Measurements from ENCODE around the gene PIP5KL1.

The PIP5KL1 gene

GRCh38 chr9:127947841-127948710, 17.5 kb upstream of the PIP5KL1 start:
- DNase-seq, result no peak

DNA sequence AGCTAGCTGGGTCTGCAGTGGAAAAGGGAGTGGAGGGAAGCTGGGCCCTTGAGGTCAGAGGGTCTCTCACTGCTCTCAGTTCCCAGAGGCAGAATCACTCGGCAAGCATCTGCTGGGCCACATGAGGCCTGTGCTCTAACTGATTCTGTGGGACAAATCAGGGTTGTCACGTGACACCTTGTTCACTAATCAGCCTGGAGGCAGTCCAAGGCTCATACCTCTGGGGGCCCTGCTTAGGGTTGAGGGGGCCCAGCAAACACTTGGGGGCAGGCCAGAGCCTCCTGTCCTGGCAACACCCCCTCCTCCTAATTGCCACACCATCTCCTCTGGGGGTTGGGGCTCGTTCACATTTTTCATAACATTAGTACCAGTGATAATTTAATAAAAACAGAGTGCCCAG, 16.2 kb upstream of the PIP5KL1 start:
- DNase-seq, result no peak

GRCh38 chr9:127945942-127946341, 15.4 kb upstream of the PIP5KL1 start:
- DNase-seq, result no peak

DNA sequence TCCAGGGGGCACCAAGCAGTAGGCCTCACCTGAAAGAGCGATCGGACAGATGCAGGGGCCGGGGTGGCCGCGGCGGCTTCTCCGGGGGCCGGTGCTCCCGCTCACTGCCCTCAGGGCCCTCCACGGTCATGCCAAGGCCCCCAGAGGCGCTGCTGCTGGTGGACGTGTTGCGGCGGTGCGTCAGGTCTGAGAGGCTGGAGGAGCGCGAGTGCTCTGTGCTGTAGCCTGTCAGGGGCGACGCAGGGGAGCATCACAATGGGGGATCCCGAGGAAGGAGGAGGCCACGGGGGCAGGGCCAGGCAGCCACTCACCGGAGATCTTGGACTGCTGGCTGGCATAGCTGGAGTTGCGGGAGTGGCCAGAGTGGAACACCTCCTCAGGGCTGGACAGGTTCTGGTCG, 14.8 kb upstream of the PIP5KL1 start:
- no peak for DNase-seq

DNA sequence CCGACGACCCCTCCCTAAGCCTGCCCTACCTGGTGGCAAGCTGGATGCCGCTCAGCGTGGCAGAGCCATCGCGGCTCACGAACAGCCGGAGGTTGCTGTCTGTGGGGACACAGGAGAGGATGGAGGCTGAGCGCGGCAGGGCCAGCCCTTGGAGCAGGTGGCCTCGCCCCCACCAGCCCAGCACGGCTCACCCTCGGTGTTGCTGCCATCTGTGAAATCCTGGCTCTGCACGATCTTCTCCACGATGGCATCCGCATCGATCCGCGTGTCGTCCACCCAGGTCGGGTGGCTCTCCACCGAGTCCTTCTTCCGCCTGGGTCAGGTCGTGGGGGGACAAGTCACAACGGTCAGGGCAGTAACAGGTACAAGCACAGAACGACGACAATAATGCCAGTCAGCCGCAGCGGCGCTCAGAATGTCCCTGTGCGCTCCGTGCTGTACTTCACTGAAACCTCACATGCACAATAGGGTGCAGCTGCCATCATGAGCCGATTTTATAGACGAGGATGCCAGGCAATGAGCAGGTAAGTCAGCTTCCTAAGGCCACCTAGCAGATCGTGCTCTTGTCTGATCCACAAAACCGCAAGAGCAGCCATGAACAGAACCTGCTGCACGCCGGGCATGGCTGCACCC, 14.1 kb upstream of the PIP5KL1 start:
- DNase-seq, result no peak

DNA sequence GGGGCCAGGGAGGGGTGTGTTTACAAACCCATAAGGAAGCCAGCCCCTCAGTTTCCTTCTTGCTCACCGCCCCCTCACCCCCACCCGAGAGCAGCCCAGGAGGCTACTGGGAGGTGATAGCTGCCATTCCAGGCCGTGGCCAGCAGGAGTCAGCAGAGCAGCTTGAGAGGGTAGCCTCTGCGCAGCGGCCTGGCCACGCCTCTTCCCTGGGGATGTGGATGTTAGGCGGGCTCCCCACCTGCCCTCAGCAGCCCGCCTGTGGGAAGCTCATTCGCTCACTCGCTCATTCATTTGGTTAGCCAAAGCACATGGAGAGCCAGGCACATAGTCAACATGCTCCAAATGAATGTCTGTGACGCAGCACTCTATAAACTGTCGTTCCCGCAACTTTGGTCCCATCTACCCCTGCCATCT, 13.2 kb upstream of the PIP5KL1 start:
- DNase-seq, result peak; percentile 84

- DNase-seq, result no peak
Measured at GRCh38 chr9:127943011-127943662, 12.6 kb upstream of the PIP5KL1 start.

GRCh38 chr9:127942216-127943010, 11.8 kb upstream of the PIP5KL1 start:
- DNase-seq, result no peak

- DNase-seq, result no peak
Measured at GRCh38 chr9:127941961-127942215, 11.3 kb upstream of the PIP5KL1 start.

GRCh38 chr9:127941062-127941960, 10.7 kb upstream of the PIP5KL1 start:
- no peak for DNase-seq

DNA sequence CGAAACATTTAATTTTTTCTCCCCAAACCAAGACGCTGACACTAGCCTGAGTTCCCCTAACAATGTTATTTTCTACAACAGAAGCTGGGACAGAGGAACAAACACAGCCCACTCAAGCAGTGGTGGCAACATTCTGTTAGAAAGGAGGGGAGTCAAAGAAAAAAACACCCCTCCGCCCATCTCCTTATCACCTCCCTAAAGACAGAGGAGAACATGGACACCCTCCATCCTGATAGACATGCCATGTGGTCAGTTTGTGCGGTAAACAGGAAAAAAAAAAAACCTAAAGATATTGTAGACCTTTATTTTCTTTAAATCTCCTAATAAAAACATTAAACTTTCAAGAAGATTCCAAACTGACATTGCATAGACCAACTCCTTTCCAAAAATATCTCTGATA, 10.0 kb upstream of the PIP5KL1 start:
- no peak for DNase-seq

DNA sequence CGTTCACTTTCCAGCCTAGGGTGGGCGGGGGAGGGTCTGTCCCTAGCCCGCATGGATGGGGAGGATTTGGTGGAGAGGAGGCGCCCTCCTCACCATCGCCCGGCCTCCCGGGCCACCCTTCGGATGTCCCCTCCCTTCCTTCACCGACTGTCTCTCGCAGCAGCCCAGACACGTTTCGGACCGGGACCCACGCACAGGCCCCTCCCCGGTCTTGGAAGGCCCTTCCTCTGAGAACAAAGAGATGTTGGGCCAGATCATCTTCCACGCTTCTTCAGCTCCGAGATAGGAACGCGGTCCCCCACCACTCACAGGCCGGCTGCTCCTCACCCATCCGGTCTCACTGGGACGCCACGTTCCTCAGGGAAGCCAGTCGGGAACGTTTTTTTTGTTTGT, 7.7 kb upstream of the PIP5KL1 start:
- DNase-seq, result no peak

DNA sequence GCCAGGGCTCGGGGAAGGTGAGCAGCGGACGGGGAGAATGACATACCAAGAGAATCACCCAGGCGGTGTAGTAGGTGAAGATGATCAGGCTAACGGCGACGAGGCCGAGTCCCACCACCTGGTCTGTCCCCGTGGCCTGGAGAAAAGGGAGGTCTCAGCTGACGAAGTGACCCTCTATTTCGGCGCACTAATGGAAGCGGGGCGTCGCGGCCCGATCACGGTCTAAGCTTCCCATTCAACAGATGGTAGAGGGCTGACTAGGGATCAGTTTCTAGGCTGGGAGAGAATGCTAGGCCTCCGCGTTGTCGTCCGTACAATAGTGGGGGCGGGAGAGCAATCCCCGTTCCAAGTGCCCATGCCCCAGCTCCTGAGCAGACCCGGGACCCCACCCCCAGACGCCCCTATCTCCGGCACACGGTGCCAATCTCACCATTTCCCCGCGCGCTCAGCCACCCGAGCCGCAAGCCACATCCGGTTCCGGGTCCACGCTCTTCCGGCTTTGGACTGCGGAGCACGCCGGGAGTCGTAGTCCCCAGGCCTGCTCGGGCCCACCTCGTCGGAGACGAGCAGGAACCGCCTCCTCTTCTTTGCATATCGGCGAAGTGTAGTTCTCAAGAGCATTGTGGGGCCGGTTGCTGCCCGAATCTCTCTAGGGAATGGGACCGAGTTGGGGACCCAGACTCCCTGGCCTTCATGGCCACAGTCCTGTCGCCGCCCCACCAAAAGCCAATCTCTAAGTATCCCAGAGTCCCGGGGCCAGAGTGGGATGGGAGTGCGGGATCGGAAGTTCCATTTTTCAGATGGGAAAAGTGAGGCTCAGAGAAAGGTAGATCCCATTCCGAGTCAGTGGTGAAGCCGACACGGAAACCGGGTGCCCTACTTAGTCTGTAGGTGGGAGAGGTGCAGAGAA, 7.1 kb upstream of the PIP5KL1 start, which contains the start of gene DPM2:
DPM2 (minus strand) TSS at position 467 of the 910 bp plus-strand sequence; CDS start at position 433, 34 bp downstream.
- DNase-seq, result peak; percentile 87

GRCh38 chr9:127937056-127937387, 6.4 kb upstream of the PIP5KL1 start:
- DNase-seq, result no peak

DNA sequence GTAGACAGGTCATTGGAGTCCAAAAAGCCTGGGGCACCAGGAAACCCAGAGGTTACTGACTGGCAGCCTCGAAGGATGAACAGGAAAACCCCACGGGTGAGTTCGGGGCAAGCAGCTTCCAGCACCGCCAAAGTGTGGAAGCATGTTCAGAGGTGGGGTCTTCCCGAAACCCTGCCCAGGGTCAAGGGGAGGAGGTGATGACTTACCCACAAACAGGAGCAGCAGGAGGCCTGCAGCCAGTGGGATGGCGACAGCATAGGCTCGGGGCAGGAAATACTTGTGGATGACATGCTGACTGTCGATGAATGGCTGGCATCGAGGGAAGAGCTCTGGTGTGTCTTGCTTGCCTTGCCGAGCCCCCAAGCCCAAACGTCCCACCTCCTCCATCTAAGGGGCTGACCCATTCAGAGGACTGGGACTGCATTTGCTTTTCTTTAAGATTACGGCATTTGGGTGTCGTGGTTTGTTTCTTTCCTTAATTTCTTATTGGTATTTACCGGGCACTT, 5.8 kb upstream of the PIP5KL1 start:
- no peak for DNase-seq

DNA sequence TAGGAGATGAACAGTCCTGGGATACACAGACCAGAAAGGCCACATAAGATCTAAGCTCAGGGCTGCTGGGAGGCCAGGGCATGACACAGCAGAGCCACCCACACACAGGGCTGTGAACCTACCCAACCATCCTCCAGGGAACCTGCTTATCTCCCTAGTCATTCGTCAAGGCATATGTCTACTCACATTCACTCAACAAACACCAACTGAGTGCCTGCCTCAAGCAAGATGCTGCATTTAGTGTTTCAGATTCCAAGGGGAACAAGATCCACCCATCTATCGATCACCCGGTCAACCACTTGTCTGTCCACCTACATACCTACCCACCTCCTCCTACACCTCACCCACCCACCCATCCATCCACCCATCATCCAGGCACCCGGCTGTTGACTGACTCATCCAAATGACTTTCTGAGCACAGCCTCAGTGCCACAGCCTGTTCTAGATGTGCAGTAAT, 5.2 kb upstream of the PIP5KL1 start:
- DNase-seq, result no peak

DNA sequence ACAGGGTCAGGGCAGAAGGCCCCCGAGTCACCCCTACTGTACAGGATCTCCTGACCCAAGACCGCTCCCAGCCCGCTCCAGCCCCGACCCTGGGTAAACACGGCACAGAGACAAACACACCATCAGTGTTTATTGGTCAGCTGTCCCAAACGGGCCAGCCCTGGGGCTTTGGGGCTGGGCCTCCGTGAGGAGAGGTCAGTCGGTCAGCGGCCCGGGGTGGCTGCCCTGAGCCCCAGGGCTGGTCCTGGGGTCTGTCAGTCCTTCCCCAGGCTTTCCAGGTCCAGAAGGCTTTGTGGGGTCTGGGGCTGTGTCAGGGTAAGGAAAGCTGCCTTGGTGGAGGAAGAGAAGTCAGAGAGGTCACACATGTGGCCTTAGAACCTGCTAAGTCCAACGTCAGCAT, 4.4 kb upstream of the PIP5KL1 start:
- no peak for DNase-seq

- DNase-seq, result no peak
Measured at GRCh38 chr9:127934248-127934647, 3.7 kb upstream of the PIP5KL1 start.

- no peak for DNase-seq
Measured at GRCh38 chr9:127931092-127931881, 710 bp upstream of the PIP5KL1 start.

- no peak for DNase-seq
Measured at GRCh38 chr9:127929625-127929979, 975 bp downstream of the PIP5KL1 start.
